ENCODE measurements around the gene NCBP2. TPM values are rescaled to one million over a fixed set of nuclear protein-coding genes. Genes with fewer than 3 reads are reported as not detected.
"Not testable (repeated sequence)": the region's sequence is repeated elsewhere in the genome, so short reads cannot be mapped to it uniquely, and the experiment has no call there.

The NCBP2 gene
- total RNA-seq, 1 donor from 2014 or later: 55.1 TPM

DNA sequence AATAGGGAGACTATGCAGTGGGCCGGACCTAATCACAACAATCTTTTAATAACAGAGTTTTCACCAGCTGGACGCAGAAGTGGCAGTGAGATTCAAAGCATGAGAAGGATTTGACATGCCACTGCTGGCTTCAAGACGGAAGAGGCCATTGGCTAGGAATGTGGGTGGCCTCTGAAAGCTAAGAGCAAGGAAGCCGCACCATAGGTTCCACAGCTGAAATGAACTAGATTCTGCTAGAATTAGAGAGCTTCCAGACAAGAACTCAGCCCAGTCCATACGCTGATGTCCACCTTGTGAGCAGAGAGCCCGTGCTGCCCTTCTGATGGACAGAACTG lies 6.9 kb upstream of the NCBP2 start:
- DNase-seq (no peak), ATAC-seq (no peak)
- no peak for TF ChIP-seq CTCF (IDR thresholded peaks at IDR 0.05)
- Histone ChIP-seq H3K9me3 (no peaks in the 10 kb centered on the region), H3K4me3 (no peak overlapping the region), H3K27me3 (ENCODE audit: low read depth) (no peaks in the 10 kb centered on the region), H3K27ac (peak overlapping the region; percentile 6), H3K4me1 (no peaks in the 10 kb centered on the region), H3K36me3 (no peaks in the 10 kb centered on the region)
- intact Hi-C loops (cut with DNase I): no loop called here

DNA sequence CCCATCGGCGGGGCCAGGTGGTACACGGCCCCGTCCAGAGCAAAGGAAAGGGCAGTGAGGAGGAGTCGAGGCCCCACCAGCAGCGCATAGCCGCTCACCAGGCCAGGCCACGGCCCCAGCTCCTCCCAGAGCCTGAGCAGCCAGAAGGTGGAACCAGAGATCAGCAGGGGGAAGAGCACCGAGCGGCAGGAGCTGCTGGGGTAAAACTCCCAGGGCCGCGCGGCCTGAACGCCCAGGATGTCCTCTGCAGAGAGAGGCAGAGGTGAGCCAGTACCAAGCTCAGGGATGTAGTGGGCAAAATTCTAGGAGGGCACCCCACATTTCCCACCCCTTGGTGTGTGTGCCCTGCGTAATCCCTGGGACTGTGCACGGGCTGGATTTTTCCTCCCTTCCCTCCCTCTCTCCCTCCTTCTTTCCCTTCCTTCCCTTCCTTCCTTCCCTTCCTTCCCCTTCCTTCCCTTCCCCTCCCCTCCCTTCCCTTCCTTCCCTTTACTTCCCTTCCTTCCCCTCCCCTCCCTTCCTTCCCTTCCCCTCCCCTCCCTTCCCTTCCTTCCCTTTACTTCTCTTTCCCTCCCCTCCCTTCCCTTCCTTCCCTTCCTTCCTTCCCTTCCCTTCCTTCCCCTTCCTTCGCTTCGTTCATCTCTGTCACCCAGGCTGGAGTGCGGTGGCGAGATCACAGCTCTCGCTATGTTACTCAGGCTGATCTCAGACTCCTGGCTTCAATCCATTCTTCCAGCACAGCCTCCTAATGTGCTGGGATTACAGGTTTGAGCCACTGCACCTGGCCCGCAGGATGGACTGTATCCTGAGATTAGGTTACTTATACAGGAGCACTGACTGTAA lies 6.3 kb upstream of the NCBP2 start:
- DNase-seq: no peak
- ATAC-seq: peak in 1 of 2 donors; percentile 28
- no peak for TF ChIP-seq CTCF (IDR thresholded peaks at IDR 0.05)
- Histone ChIP-seq H3K27me3 (ENCODE audit: low read depth) (no peaks in the 10 kb centered on the region), H3K27ac (no peak overlapping the region), H3K4me1 (peaks cover 3% of the 10 kb centered on the region), H3K36me3 (no peaks in the 10 kb centered on the region), H3K9me3 (no peaks in the 10 kb centered on the region), H3K4me3 (no peak overlapping the region)
- intact Hi-C loops (cut with DNase I): no loop called here

GRCh38 chr3:196947860-196948441 lies 5.6 kb upstream of the NCBP2 start:
- no peaks in the 10 kb centered on the region for H3K36me3 ChIP-seq
- H3K27ac ChIP-seq: no peak overlapping the region
- TF ChIP-seq CTCF (IDR thresholded peaks at IDR 0.05): no peak
- intact Hi-C loops (cut with DNase I): no loop called here
- H3K27me3 ChIP-seq (ENCODE audit: low read depth): no peaks in the 10 kb centered on the region
- no peak for DNase-seq
- peaks cover 10% of the 10 kb centered on the region for H3K4me1 ChIP-seq
- no peaks in the 10 kb centered on the region for H3K9me3 ChIP-seq
- ATAC-seq: no peak
- no peak overlapping the region for H3K4me3 ChIP-seq

- Histone ChIP-seq H3K4me3 (no peak overlapping the region), H3K9me3 (no peaks in the 10 kb centered on the region), H3K36me3 (no peaks in the 10 kb centered on the region), H3K27me3 (ENCODE audit: low read depth) (no peaks in the 10 kb centered on the region), H3K4me1 (peaks cover 11% of the 10 kb centered on the region), H3K27ac (no peak overlapping the region)
- intact Hi-C loops (cut with DNase I): no loop called here
- DNase-seq: no peak
- no peak for TF ChIP-seq CTCF (IDR thresholded peaks at IDR 0.05)
- ATAC-seq: no peak
Observed at GRCh38 chr3:196947136-196947859, 5.0 kb upstream of the NCBP2 start.

DNA sequence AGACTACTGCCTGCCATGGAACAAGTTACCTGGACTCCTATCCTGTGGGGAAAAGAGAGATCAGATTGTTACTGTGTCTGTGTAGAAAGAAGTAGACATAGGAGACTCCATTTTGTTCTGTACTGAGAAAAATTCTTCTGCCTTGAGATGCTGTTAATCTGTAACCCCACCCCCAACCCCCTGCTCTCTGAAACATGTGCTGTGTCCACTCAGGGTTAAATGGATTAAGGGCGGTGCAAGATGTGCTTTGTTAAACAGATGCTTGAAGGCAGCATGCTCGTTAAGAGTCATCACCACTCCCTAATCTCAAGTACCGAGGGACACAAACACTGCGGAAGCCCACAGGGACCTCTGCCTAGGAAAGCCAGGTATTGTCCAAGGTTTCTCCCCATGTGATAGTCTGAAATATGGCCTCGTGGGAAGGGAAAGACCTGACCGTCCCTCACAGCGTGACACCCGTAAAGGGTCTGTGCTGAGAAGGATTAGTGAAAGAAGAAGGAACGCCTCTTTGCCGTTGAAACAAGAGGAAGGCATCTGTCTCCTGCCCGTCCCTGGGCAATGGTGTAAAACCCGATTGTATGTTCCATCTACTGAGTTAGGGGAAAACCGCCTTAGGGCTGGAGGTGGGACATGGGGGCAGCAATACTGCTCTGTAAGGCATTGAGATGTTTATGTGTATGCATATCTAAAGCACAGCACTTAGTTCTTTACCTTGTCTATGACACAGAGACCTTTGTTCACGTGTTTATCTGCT lies 1.9 kb upstream of the NCBP2 start:
- ATAC-seq; H3K27me3 ChIP-seq (ENCODE audit: low read depth); DNase-seq; H3K9me3 ChIP-seq; intact Hi-C loops (cut with DNase I); H3K27ac ChIP-seq: not testable (repeated sequence)
- Histone ChIP-seq H3K4me1 (peaks cover 26% of the 10 kb centered on the region), H3K36me3 (peaks cover 10% of the 10 kb centered on the region), H3K4me3 (peak overlapping the region; percentile 98)

Data from lower lobe of right lung (tissue), 2 donors.